LNCAP (cell line): ENCODE measurements around the gene AGT.

Source experiments
- TF ChIP-seq, protein P1 (sequence below): fragments of 450-650 bp; IDR thresholded peaks from 2 replicates; pipeline ENCODE4 v1.5.1; 2017; ENCODE audit warnings: mild to moderate bottlenecking

AGT gene

DNA sequence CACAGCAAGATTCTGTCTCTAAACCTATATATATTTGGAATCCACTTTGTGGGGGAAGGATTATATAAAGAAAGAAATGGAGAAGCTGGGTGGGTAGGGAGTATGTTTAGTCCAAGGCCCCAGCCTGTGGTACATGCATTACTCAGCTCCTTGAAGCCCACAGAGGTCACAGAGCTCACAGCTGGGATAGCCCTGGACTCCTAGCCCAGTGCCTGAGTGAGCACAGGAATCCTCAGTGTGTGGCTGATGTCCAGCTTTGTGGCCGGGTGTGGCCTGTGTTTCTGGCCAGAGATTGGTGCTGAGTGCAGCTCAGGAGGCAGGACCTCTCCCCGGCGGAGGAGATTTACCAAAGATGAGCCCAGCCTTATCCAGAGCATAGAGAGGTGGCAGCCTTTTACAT, 40.9 kb upstream of the AGT start:
- TF ChIP-seq, protein P1, sequence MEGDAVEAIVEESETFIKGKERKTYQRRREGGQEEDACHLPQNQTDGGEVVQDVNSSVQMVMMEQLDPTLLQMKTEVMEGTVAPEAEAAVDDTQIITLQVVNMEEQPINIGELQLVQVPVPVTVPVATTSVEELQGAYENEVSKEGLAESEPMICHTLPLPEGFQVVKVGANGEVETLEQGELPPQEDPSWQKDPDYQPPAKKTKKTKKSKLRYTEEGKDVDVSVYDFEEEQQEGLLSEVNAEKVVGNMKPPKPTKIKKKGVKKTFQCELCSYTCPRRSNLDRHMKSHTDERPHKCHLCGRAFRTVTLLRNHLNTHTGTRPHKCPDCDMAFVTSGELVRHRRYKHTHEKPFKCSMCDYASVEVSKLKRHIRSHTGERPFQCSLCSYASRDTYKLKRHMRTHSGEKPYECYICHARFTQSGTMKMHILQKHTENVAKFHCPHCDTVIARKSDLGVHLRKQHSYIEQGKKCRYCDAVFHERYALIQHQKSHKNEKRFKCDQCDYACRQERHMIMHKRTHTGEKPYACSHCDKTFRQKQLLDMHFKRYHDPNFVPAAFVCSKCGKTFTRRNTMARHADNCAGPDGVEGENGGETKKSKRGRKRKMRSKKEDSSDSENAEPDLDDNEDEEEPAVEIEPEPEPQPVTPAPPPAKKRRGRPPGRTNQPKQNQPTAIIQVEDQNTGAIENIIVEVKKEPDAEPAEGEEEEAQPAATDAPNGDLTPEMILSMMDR, result no peak

- TF ChIP-seq, protein P1, result no peak
These were observed 39.8 kb upstream of the AGT start for GRCh38 chr1:230753586-230754251.

- TF ChIP-seq, protein P1, result no peak
These were observed 39.3 kb upstream of the AGT start for GRCh38 chr1:230753191-230753585.

DNA sequence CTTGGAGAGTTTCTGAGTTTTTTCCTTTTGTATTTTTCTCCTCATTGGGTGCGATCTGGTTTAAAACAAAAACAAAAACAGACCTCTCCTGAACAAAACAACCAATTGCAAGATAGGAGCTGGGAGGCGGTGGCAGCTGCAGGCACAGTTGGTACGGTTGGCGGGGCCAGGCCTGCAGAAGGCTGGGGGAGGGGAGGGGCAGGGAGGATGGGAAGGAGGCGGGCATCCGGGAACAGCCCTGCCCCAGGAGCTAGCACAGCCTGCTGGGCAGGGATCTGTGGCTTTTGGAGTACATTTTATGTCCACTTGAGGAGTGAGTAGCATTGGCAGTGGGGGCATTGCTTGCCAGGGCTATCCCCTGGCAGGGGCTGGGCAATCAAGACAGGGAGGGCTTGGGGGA, 38.5 kb upstream of the AGT start:
- TF ChIP-seq, protein P1, result no peak

GRCh38 chr1:230750986-230751625, 37.2 kb upstream of the AGT start:
- TF ChIP-seq, protein P1, result no peak

DNA sequence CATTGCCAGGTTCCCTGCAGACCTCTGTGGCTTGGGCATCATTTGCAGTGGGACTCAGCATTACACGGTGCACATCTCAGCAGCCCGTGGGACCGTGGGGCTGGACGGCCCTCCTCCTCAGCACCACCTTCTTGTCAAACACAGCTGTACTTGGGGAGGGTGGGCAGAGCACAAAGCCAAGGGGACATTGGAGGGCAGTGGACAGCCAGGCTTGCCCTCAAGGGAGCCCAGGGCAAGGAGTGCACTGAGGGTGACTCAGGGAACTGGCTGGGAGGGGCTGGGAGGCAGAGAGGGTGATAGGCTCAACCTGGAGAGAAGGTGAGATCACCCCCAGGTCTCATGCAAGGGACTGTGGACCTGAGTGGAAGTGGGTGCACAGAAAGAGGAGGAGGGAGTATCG, 36.7 kb upstream of the AGT start:
- TF ChIP-seq, protein P1, result no peak

- TF ChIP-seq, protein P1, result no peak
These were observed 35.7 kb upstream of the AGT start for GRCh38 chr1:230749635-230750034.
